SH-SY5Y (cell line): ENCODE data around the gene BCL11A.

ENCODE experiments used
- GATA2 ChIP-seq: IDR thresholded peaks from 2 replicates; pipeline ENCODE4 v1.6.1; 2011; ENCODE audit warnings: mild to moderate bottlenecking, low read depth, low read length
- GATA3 ChIP-seq: IDR thresholded peaks from 2 replicates; pipeline ENCODE4 v1.6.1; 2011; ENCODE audit warnings: low read depth, mild to moderate bottlenecking, low read length, moderate library complexity

DNA sequence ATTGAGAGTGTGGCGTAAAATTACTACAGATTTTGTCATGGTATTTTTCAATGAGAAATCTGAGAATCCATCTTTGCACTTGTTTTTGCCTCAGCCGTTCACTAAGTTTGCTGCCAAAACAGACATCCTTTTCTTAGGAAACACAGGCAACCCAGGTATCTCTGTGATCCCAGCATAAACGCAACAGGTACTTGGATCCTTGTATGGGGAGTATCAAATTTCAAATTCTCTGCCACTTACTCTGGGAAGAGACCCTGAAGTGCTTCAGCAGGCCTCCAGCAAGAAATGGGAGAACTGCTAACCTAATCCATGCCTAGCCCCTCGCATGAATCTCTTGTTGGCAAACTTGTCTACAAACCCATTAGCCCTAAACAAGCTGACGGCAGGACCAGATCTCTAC lies 83.1 kb downstream of the BCL11A start:
- TF ChIP-seq GATA3, result no peak
- TF ChIP-seq GATA2, result no peak
